H9 (cell line): ENCODE data around the gene VCP. TPM values are rescaled to one million over a fixed set of nuclear protein-coding genes. Genes with fewer than 3 reads are reported as not detected.

Experiments
- DNase-seq: peaks from one replicate; pipeline ENCODE4 v3.0.0-alpha.2; 2017
- H2AFZ ChIP-seq: one replicate; pipeline ENCODE4 v1.6.1; 2013; ENCODE audit warnings: mild to moderate bottlenecking, low read length, control low read depth, moderate library complexity
- H2AK5ac ChIP-seq: 2 replicates; pipeline ENCODE4 v1.6.1; 2013; ENCODE audit warnings: low read length, control low read depth, mixed read lengths; ENCODE audit not compliant: insufficient read length
- H2BK120ac ChIP-seq: one replicate; pipeline ENCODE4 v1.6.1; 2013; ENCODE audit warnings: low read depth, mild to moderate bottlenecking, low read length, control low read depth, inconsistent platforms; ENCODE audit not compliant: poor library complexity, severe bottlenecking
- H2BK12ac ChIP-seq: 2 replicates; pipeline ENCODE4 v1.6.1; 2013; ENCODE audit warnings: low read length, control low read depth, mixed read lengths, low read depth; ENCODE audit not compliant: insufficient read length
- H2BK15ac ChIP-seq: 2 replicates; pipeline ENCODE4 v1.6.1; 2013; ENCODE audit warnings: low read depth, low read length, control low read depth
- H2BK20ac ChIP-seq: one replicate; pipeline ENCODE4 v1.6.1; 2013; ENCODE audit warnings: low read depth, mild to moderate bottlenecking, low read length, control low read depth, inconsistent platforms; ENCODE audit not compliant: poor library complexity, severe bottlenecking
- H2BK5ac ChIP-seq: 2 replicates; pipeline ENCODE4 v1.6.1; 2013; ENCODE audit warnings: low read length, control low read depth, mixed read lengths; ENCODE audit not compliant: insufficient read length
- H3K14ac ChIP-seq: 2 replicates; pipeline ENCODE4 v1.6.1; 2013; ENCODE audit warnings: low read length, control low read depth; ENCODE audit not compliant: insufficient read depth
- H3K18ac ChIP-seq: 2 replicates; pipeline ENCODE4 v1.6.1; 2013; ENCODE audit warnings: low read depth, mild to moderate bottlenecking, mixed read lengths, low read length, control low read depth; ENCODE audit not compliant: insufficient read length
- H3K23ac ChIP-seq: 2 replicates; pipeline ENCODE4 v1.6.1; 2013; ENCODE audit warnings: low read length, control low read depth, mixed read lengths, low read depth; ENCODE audit not compliant: insufficient read length
- H3K23me2 ChIP-seq: 2 replicates; pipeline ENCODE4 v1.6.1; 2013; ENCODE audit warnings: low read depth, mild to moderate bottlenecking, mixed read lengths, low read length, control low read depth; ENCODE audit not compliant: insufficient read length, poor library complexity, severe bottlenecking
- H3K27ac ChIP-seq: 2 replicates; pipeline ENCODE4 v1.5.1; 2013; ENCODE audit warnings: low read length, control low read depth, mixed read lengths, low read depth; ENCODE audit not compliant: insufficient read length
- H3K27me3 ChIP-seq: 2 replicates; pipeline ENCODE4 v1.6.1; 2013; ENCODE audit warnings: low read length, control low read depth, inconsistent platforms; ENCODE audit not compliant: insufficient read depth
- H3K4ac ChIP-seq: 2 replicates; pipeline ENCODE4 v1.6.1; 2013; ENCODE audit warnings: low read depth, mild to moderate bottlenecking, control low read depth, inconsistent platforms, low read length, moderate library complexity
- H3K4me1 ChIP-seq: 2 replicates; pipeline ENCODE4 v1.6.1; 2013; ENCODE audit warnings: low read length, control low read depth, inconsistent platforms; ENCODE audit not compliant: insufficient read depth
- H3K4me2 ChIP-seq: 2 replicates; pipeline ENCODE4 v1.6.1; 2013; ENCODE audit warnings: low read length, control low read depth, mixed read lengths; ENCODE audit not compliant: insufficient read length, insufficient read depth
- H3K56ac ChIP-seq: 2 replicates; pipeline ENCODE4 v1.6.1; 2013; ENCODE audit warnings: low read depth, mild to moderate bottlenecking, mixed read lengths, low read length, control low read depth; ENCODE audit not compliant: insufficient read length
- H3K79me1 ChIP-seq: 2 replicates; pipeline ENCODE4 v1.6.1; 2013; ENCODE audit warnings: low read depth, mild to moderate bottlenecking, moderate library complexity, low read length, control low read depth, inconsistent platforms; ENCODE audit not compliant: insufficient read depth, poor library complexity, severe bottlenecking
- H3K79me2 ChIP-seq: 2 replicates; pipeline ENCODE4 v1.6.1; 2013; ENCODE audit warnings: low read length, control low read depth, inconsistent platforms; ENCODE audit not compliant: insufficient read depth
- H3K9ac ChIP-seq: 2 replicates; pipeline ENCODE4 v1.6.1; 2013; ENCODE audit warnings: low read length, control low read depth, mixed read lengths; ENCODE audit not compliant: insufficient read length; ENCODE audit errors: extremely low read depth
- H3K9me3 ChIP-seq: one replicate; pipeline ENCODE4 v1.6.1; 2013; ENCODE audit warnings: low read depth, low read length, inconsistent platforms; ENCODE audit not compliant: control insufficient read depth
- H3T11ph ChIP-seq: one replicate; pipeline ENCODE4 v1.6.1; 2013; ENCODE audit warnings: mild to moderate bottlenecking, low read length, control low read depth, inconsistent platforms
- H4K20me1 ChIP-seq: one replicate; pipeline ENCODE4 v1.6.1; 2013; ENCODE audit not compliant: control insufficient read depth, insufficient read length, insufficient read depth
- H4K5ac ChIP-seq: 2 replicates; pipeline ENCODE4 v1.6.1; 2013; ENCODE audit warnings: low read depth, mild to moderate bottlenecking, mixed read lengths, low read length, control low read depth; ENCODE audit not compliant: insufficient read length
- H4K8ac ChIP-seq: replicated peaks from 2 replicates; pipeline ENCODE4 v1.6.1; 2013; ENCODE audit warnings: low read length, control low read depth, mixed read lengths, low read depth; ENCODE audit not compliant: insufficient read length
- H4K91ac ChIP-seq: 2 replicates; pipeline ENCODE4 v1.6.1; 2013; ENCODE audit warnings: low read depth, mild to moderate bottlenecking, moderate library complexity, mixed read lengths, low read length, control low read depth; ENCODE audit not compliant: insufficient read length
- H3K27ac Mint-ChIP-seq, 3 experiments: 2 replicates in 2 of 3; 3 replicates in 1 of 3; pipeline ENCODE4 v1.8.0; 2020 to 2021; ENCODE audit warnings: mixed read lengths in 3 of 3, mild to moderate bottlenecking in 1 of 3, moderate library complexity in 1 of 3
- H3K27me3 Mint-ChIP-seq: 2 replicates; pipeline ENCODE4 v1.8.0; 2021; ENCODE audit warnings: low read depth, mild to moderate bottlenecking, moderate library complexity, mixed read lengths
- H3K36me3 Mint-ChIP-seq, 3 experiments: 2 replicates in 2 of 3; 3 replicates in 1 of 3; pipeline ENCODE4 v1.8.0; 2020 to 2021; ENCODE audit warnings: low read depth in 3 of 3, mixed read lengths in 3 of 3; ENCODE audit not compliant: insufficient read depth in 1 of 3
- H3K4me1 Mint-ChIP-seq, 2 experiments: 2 replicates each; pipeline ENCODE4 v1.8.0; 2020; ENCODE audit warnings: mixed read lengths in 2 of 2
- H3K4me3 Mint-ChIP-seq, 2 experiments: 2 replicates in 1 of 2; 3 replicates in 1 of 2; pipeline ENCODE4 v1.8.0; 2020 to 2021; ENCODE audit warnings: mild to moderate bottlenecking in 2 of 2, mixed read lengths in 2 of 2, moderate library complexity in 1 of 2
- H3K9me3 Mint-ChIP-seq, 2 experiments: 2 replicates in 1 of 2; 3 replicates in 1 of 2; pipeline ENCODE4 v1.8.0; 2020; ENCODE audit warnings: mild to moderate bottlenecking in 2 of 2, mixed read lengths in 2 of 2, moderate library complexity in 1 of 2
- CTCF ChIP-seq: fragments of 200-600 bp; sonication (generic); conservative IDR thresholded peaks from 3 replicates; pipeline ENCODE4 v1.8.0; 2021; ENCODE audit warnings: antibody characterized with exemption, mild to moderate bottlenecking
- WGBS: extraction: QIAGEN DNeasy Blood & Tissue Kit; methylation state at CpG from one replicate; pipeline ENCODE4 v1.1.7; 2013; ENCODE audit warnings: missing lambda C conversion rate, low lambda C conversion rate, mixed read lengths; ENCODE audit not compliant: insufficient read length; ENCODE audit errors: extremely low coverage; 5-methylcytosine and 5-hydroxymethylcytosine counted together
- total RNA-seq: library from RNA; stranded (reverse); gene quantifications from 2 replicates; pipeline ENCODE4 v1.2.1, GENCODE V29; 2021

The VCP gene
- total RNA-seq, 1 experiment from 2014 or later = 407 TPM

- H3K79me1 ChIP-seq = no peaks in the 10 kb centered on the region
- H3K27me3 ChIP-seq = no peaks in the 10 kb centered on the region
- no peak overlapping the region for H2BK5ac ChIP-seq
- Mint-ChIP-seq H3K9me3 (no peaks in the 10 kb centered on the region), H3K36me3 (peaks cover 2 to 18% (median 12%) of the 10 kb centered on the region in 3 experiments; a peak in 5 of 7 replicates), H3K27me3 (no peaks in the 10 kb centered on the region), H3K27ac (no peak overlapping the region), H3K4me3 (no peak overlapping the region; a peak in 1 of 5 replicates), H3K4me1 (peaks cover 21 to 28% of the 10 kb centered on the region in 2 experiments)
- H3K56ac ChIP-seq = no peak overlapping the region
- H4K5ac ChIP-seq = no peak overlapping the region
- no peak overlapping the region for H3K9ac ChIP-seq
- WGBS = no CpG with 5 or more reads among the region's 6 CpGs
- no peaks in the 10 kb centered on the region for H3K4me1 ChIP-seq
- no peak overlapping the region for H2BK20ac ChIP-seq
- H3K27ac ChIP-seq = no peak overlapping the region
- DNase-seq = no peak
- no peak overlapping the region for H3K4ac ChIP-seq
- no peak overlapping the region for H3K23ac ChIP-seq
- H2AFZ ChIP-seq = no peak overlapping the region
- no peaks in the 10 kb centered on the region for H4K20me1 ChIP-seq
- no peaks in the 10 kb centered on the region for H3K79me2 ChIP-seq
- H2BK12ac ChIP-seq = no peak overlapping the region
- no peak overlapping the region for H3K18ac ChIP-seq
- H4K91ac ChIP-seq = no peak overlapping the region
- no peak overlapping the region for H4K8ac ChIP-seq
- no peak overlapping the region for H2BK120ac ChIP-seq
- H3K4me2 ChIP-seq = no peak overlapping the region
- peaks cover 7% of the 10 kb centered on the region for H3K23me2 ChIP-seq
- TF ChIP-seq CTCF = no peak
- H3T11ph ChIP-seq = no peak overlapping the region
- no peak overlapping the region for H2BK15ac ChIP-seq
- no peak overlapping the region for H2AK5ac ChIP-seq
- H3K14ac ChIP-seq = no peak overlapping the region
- no peaks in the 10 kb centered on the region for H3K9me3 ChIP-seq
Measured at GRCh38 chr9:35108461-35108860, 36.0 kb upstream of the VCP start.
